Mesenchymal stem cell (in vitro differentiated cells and primary cell): ENCODE data around the gene UBE4A.

Source experiments
- DNase-seq: peaks from one replicate; pipeline ENCODE4 v3.0.0-alpha.2; 2013
- H2AFZ ChIP-seq: one replicate; pipeline ENCODE4 v1.6.1; 2013; ENCODE audit warnings: low read depth, mild to moderate bottlenecking, control low read depth, inconsistent platforms, low read length, moderate library complexity
- H2AK5ac ChIP-seq: 2 replicates; pipeline ENCODE4 v1.6.1; 2013; ENCODE audit warnings: low read length, moderate library complexity, mild to moderate bottlenecking, inconsistent platforms; ENCODE audit not compliant: severe bottlenecking
- H2BK120ac ChIP-seq: one replicate; pipeline ENCODE4 v1.6.1; 2013; ENCODE audit warnings: low read depth, mild to moderate bottlenecking, inconsistent platforms, low read length, moderate library complexity
- H2BK12ac ChIP-seq, 2 experiments: one replicate each; pipeline ENCODE4 v1.6.1; 2013; ENCODE audit warnings: inconsistent platforms in 2 of 2, low read length in 2 of 2, mild to moderate bottlenecking in 2 of 2, moderate library complexity in 2 of 2, control low read depth in 1 of 2
- H2BK15ac ChIP-seq: one replicate; pipeline ENCODE4 v1.6.1; 2013; ENCODE audit warnings: mild to moderate bottlenecking, low read depth, inconsistent platforms; ENCODE audit not compliant: poor library complexity, severe bottlenecking
- H2BK5ac ChIP-seq: 2 replicates; pipeline ENCODE4 v1.6.1; 2013; ENCODE audit warnings: low read depth, mild to moderate bottlenecking, low read length, control low read depth, inconsistent platforms; ENCODE audit not compliant: poor library complexity, severe bottlenecking
- H3K14ac ChIP-seq, 2 experiments: one replicate each; pipeline ENCODE4 v1.6.1; 2013; ENCODE audit warnings: inconsistent platforms in 2 of 2, low read length in 2 of 2, control low read depth in 1 of 2, mild to moderate bottlenecking in 1 of 2, moderate library complexity in 1 of 2
- H3K18ac ChIP-seq, 2 experiments: one replicate each; pipeline ENCODE4 v1.6.1; 2013; ENCODE audit warnings: inconsistent platforms in 2 of 2, low read length in 2 of 2, control low read depth in 1 of 2, low read depth in 1 of 2, mild to moderate bottlenecking in 1 of 2
- H3K23ac ChIP-seq, 2 experiments: one replicate each; pipeline ENCODE4 v1.6.1; 2013; ENCODE audit warnings: inconsistent platforms in 2 of 2, low read length in 2 of 2, mild to moderate bottlenecking in 2 of 2, moderate library complexity in 2 of 2, control low read depth in 1 of 2
- H3K27ac ChIP-seq: 2 replicates; pipeline ENCODE4 v1.5.1; 2013; ENCODE audit warnings: mild to moderate bottlenecking, moderate library complexity, low read length, control low read depth, inconsistent platforms; ENCODE audit not compliant: poor library complexity, severe bottlenecking
- H3K27me3 ChIP-seq, 2 experiments: 2 replicates each; pipeline versions ENCODE4 v1.6.1 to v1.7.0; 2013; ENCODE audit warnings: low read length in 2 of 2, mild to moderate bottlenecking in 2 of 2, moderate library complexity in 2 of 2, control low read depth in 1 of 2, inconsistent platforms in 1 of 2; ENCODE audit not compliant: control insufficient read depth in 1 of 2, insufficient read depth in 1 of 2
- H3K36me3 ChIP-seq, 2 experiments: 2 replicates each; pipeline versions ENCODE4 v1.6.1 to v1.7.0; 2013; ENCODE audit warnings: low read length in 2 of 2, control low read depth in 1 of 2, inconsistent platforms in 1 of 2, low read depth in 1 of 2, mild to moderate bottlenecking in 1 of 2; ENCODE audit not compliant: insufficient read depth in 2 of 2, control insufficient read depth in 1 of 2
- H3K4ac ChIP-seq, 2 experiments: one replicate each; pipeline ENCODE4 v1.6.1; 2013; ENCODE audit warnings: inconsistent platforms in 2 of 2, low read length in 2 of 2, mild to moderate bottlenecking in 2 of 2, moderate library complexity in 2 of 2, control low read depth in 1 of 2, low read depth in 1 of 2
- H3K4me1 ChIP-seq: 2 replicates; pipeline ENCODE4 v1.6.1; 2013; ENCODE audit warnings: low read depth, low read length, control low read depth; ENCODE audit not compliant: control insufficient read depth, insufficient read depth
- H3K4me2 ChIP-seq: 2 replicates; pipeline ENCODE4 v1.6.1; 2013; ENCODE audit warnings: low read length, mild to moderate bottlenecking, inconsistent platforms; ENCODE audit not compliant: poor library complexity, severe bottlenecking
- H3K4me3 ChIP-seq, 2 experiments: 2 replicates each; pipeline versions ENCODE4 v1.5.1 to v1.7.0; 2013; ENCODE audit warnings: low read length in 2 of 2, mild to moderate bottlenecking in 2 of 2, control low read depth in 1 of 2, low read depth in 1 of 2; ENCODE audit not compliant: insufficient read depth in 1 of 2
- H3K79me1 ChIP-seq: replicated peaks from 2 replicates; pipeline ENCODE4 v1.6.1; 2013; ENCODE audit warnings: mild to moderate bottlenecking, control low read depth, low read length, inconsistent platforms; ENCODE audit not compliant: poor library complexity, severe bottlenecking
- H3K9ac ChIP-seq: 2 replicates; pipeline ENCODE4 v1.7.0; 2013; ENCODE audit warnings: mild to moderate bottlenecking, low read length, moderate library complexity
- H3K9me3 ChIP-seq: 2 replicates; pipeline ENCODE4 v1.7.0; 2013; ENCODE audit warnings: mild to moderate bottlenecking, low read length; ENCODE audit not compliant: control insufficient read depth
- H4K8ac ChIP-seq: one replicate; pipeline ENCODE4 v1.6.1; 2013; ENCODE audit warnings: inconsistent platforms, mild to moderate bottlenecking, low read length, moderate library complexity
- H4K91ac ChIP-seq: one replicate; pipeline ENCODE4 v1.6.1; 2013; ENCODE audit warnings: mild to moderate bottlenecking, low read length, inconsistent platforms
- WGBS: methylation state at CpG from one replicate; pipeline ENCODE4 v1.1.7; 2013; ENCODE audit warnings: mixed read lengths; 5-methylcytosine and 5-hydroxymethylcytosine counted together

UBE4A gene

DNA sequence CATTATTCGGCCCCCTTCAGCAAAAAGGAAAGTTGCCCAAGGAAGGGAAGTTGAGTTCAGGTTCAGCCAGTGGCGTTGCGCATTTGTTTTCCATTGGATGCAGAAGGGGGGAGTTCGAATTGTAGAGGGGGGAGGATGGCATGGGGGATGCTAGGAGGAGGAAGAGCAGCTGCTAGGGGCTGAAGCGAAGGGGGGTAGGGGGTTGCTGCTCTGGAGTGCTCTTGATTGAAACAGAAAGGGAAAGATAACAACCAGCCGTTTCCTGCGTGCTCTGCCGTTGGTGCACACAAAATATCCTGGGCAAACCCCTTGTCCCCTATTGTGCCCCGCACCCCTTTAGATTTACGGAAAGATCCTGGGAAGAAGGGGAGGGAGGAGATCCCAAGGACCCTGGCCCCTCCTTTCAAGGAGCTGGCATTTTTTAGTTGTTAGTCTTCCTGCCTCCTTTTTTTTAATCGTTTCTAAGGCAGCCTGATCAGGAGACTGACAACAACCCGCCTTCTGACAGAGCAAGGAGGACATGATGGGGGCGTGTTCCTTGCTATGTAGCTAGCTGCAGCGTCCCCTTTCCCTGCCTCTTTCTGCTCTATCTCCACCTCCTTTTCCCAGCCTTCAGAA, 79.0 kb downstream of the UBE4A start:
- Histone ChIP-seq H3K4me3 (peak overlapping the region; percentile 56 to 81), H3K9me3 (no peaks in the 10 kb centered on the region), H2AFZ (no peak overlapping the region), H2AK5ac (no peak overlapping the region), H3K14ac (no peak overlapping the region), H3K79me1 (no peaks in the 10 kb centered on the region), H3K18ac (peak overlapping the region in 1 of 2 experiments; percentile 69), H2BK15ac (peak overlapping the region; percentile 33), H3K4ac (no peak overlapping the region), H3K27me3 (no peaks in the 10 kb centered on the region), H3K9ac (peak overlapping the region; percentile 88), H3K4me1 (peaks cover 6% of the 10 kb centered on the region), H2BK120ac (no peak overlapping the region), H2BK5ac (no peak overlapping the region), H3K27ac (peak overlapping the region; percentile 50), H3K36me3 (no peaks in the 10 kb centered on the region), H3K23ac (no peak overlapping the region), H4K91ac (no peak overlapping the region), H4K8ac (no peak overlapping the region), H3K4me2 (peak overlapping the region; percentile 84), H2BK12ac (peak overlapping the region in 1 of 2 experiments; percentile 3)
- 3% methylated on average over 12 of the region's 14 CpGs for WGBS
- peak; percentile 94 for DNase-seq

DNA sequence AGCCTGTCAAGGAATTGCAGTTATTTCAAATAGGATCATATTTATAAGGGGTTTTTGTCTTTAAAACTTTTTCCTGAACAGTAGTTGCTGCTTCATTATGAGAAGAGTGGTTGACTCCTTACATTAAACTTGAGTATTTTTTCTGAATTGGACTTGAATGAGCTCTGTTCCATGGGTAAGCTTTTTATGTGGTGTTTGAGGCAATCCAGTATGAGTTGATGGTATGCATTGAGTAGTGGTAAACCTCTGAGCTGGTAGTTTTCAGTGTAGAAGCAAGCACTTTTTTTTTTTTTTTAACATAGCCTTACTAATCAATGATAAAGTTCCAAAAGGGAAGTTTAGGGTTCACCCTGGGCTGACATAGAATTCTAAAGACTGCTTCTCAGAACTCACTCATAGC, 80.2 kb downstream of the UBE4A start:
- no peak overlapping the region for H2BK15ac ChIP-seq
- no peak overlapping the region for H3K18ac ChIP-seq
- H3K79me1 ChIP-seq: no peaks in the 10 kb centered on the region
- no peak overlapping the region for H3K4me2 ChIP-seq
- H3K9ac ChIP-seq: peak overlapping the region; percentile 88
- no peak overlapping the region for H3K4ac ChIP-seq
- H3K4me3 ChIP-seq: no peak overlapping the region
- no peak overlapping the region for H4K91ac ChIP-seq
- no peaks in the 10 kb centered on the region for H3K36me3 ChIP-seq
- no peak for DNase-seq
- H3K27ac ChIP-seq: no peak overlapping the region
- peaks cover 7% of the 10 kb centered on the region for H3K4me1 ChIP-seq
- no peaks in the 10 kb centered on the region for H3K9me3 ChIP-seq
- no peak overlapping the region for H2AFZ ChIP-seq
- no peak overlapping the region for H3K14ac ChIP-seq
- no peak overlapping the region for H2BK5ac ChIP-seq
- no peak overlapping the region for H2BK120ac ChIP-seq
- H3K23ac ChIP-seq: no peak overlapping the region
- no peak overlapping the region for H4K8ac ChIP-seq
- no peak overlapping the region for H2AK5ac ChIP-seq
- H3K27me3 ChIP-seq: no peaks in the 10 kb centered on the region
- H2BK12ac ChIP-seq: no peak overlapping the region

GRCh38 chr11:118441770-118442275, 82.4 kb downstream of the UBE4A start:
- peaks cover 3% of the 10 kb centered on the region for H3K4me1 ChIP-seq
- no peak overlapping the region for H3K4ac ChIP-seq

DNA sequence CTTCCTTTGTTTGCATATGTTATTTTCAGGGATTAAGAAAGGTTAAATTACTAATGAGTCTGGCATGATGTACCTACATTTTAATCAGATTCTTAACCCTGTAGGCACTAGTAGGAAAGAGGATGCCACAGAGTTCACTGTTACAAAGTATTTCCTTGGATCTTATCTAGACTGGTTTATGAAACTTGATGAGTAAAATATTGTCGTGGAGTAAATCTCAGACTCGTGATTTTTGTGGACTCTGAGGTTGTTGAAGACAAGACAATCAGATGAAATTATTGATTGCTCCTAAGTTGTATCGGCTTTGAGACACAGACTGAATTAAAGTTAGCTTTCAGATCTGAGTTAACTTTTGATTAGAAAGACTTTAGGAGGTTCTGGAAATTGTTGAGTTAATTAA, 82.9 kb downstream of the UBE4A start:
- no peak overlapping the region for H3K27ac ChIP-seq
- no peak overlapping the region for H3K4ac ChIP-seq
- H4K8ac ChIP-seq: no peak overlapping the region
- no peak overlapping the region for H2AK5ac ChIP-seq
- H2BK120ac ChIP-seq: no peak overlapping the region
- H3K9ac ChIP-seq: no peak overlapping the region
- no peak overlapping the region for H3K18ac ChIP-seq
- H3K79me1 ChIP-seq: no peaks in the 10 kb centered on the region
- H2BK12ac ChIP-seq: no peak overlapping the region
- H2BK15ac ChIP-seq: no peak overlapping the region
- H3K4me3 ChIP-seq: no peak overlapping the region
- DNase-seq: no peak
- no peaks in the 10 kb centered on the region for H3K27me3 ChIP-seq
- H2AFZ ChIP-seq: no peak overlapping the region
- H4K91ac ChIP-seq: no peak overlapping the region
- H3K4me2 ChIP-seq: no peak overlapping the region
- no peaks in the 10 kb centered on the region for H3K9me3 ChIP-seq
- H3K36me3 ChIP-seq: peaks cover 0 to 3% of the 10 kb centered on the region in 2 experiments
- no peak overlapping the region for H2BK5ac ChIP-seq
- no peak overlapping the region for H3K14ac ChIP-seq
- peaks cover 3% of the 10 kb centered on the region for H3K4me1 ChIP-seq
- 89% methylated on average over 3 of the region's 3 CpGs for WGBS
- no peak overlapping the region for H3K23ac ChIP-seq

More at GRCh38 chr11:118441770-118442275, 82.4 kb downstream of the UBE4A start:
- H3K4me2 ChIP-seq: no peak overlapping the region
- no peak overlapping the region for H3K4me3 ChIP-seq
- H3K79me1 ChIP-seq: no peaks in the 10 kb centered on the region
- H3K18ac ChIP-seq: no peak overlapping the region
- no peak overlapping the region for H4K91ac ChIP-seq
- no peak overlapping the region for H3K23ac ChIP-seq
- H3K14ac ChIP-seq: no peak overlapping the region
- H3K27ac ChIP-seq: no peak overlapping the region
- no peak overlapping the region for H2BK120ac ChIP-seq
- no peak overlapping the region for H3K9ac ChIP-seq
- H2BK12ac ChIP-seq: no peak overlapping the region
- H2BK15ac ChIP-seq: no peak overlapping the region
- H3K9me3 ChIP-seq: no peaks in the 10 kb centered on the region
- H3K27me3 ChIP-seq: no peaks in the 10 kb centered on the region
- H4K8ac ChIP-seq: no peak overlapping the region
- H2AFZ ChIP-seq: no peak overlapping the region
- H2BK5ac ChIP-seq: no peak overlapping the region
- no peak overlapping the region for H2AK5ac ChIP-seq
- H3K36me3 ChIP-seq: peaks cover 0 to 2% of the 10 kb centered on the region in 2 experiments
- WGBS: 87% methylated on average over 3 of the region's 3 CpGs
- DNase-seq: no peak
